HG03175 (cell line): Measurements from ENCODE around the gene UBA1.
"Not testable (repeated sequence)": the region's sequence is repeated elsewhere in the genome, so short reads cannot be mapped to it uniquely, and the experiment has no call there.

Source experiments
- ATAC-seq: cut with Tn5 transposase; IDR thresholded peaks from one replicate; pipeline ENCODE4 v1.9.1; 2021; ENCODE audit warnings: mild to moderate bottlenecking, moderate library complexity; ENCODE audit not compliant: unreplicated experiment

The UBA1 gene

DNA sequence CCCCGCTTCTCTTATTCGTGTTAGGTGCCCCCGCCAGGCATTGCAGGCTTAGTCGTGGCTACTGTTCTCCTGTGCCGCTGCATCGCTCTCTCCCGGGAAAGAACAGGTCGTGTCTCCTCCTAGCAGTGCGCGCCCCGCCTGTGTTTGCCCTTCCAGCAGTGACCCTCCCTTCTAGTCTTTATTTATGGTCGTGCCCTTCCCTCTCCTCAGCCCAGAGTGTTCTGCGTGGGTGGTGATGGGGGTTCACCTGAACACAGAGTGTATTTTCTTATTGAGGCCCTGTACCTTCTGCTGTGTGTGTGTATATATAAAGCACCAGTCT is 54.3 kb downstream of the UBA1 start:
- ATAC-seq: no peak

- no peak for ATAC-seq
Measured at GRCh38 chrX:47248576-47248975, 54.9 kb downstream of the UBA1 start.

DNA sequence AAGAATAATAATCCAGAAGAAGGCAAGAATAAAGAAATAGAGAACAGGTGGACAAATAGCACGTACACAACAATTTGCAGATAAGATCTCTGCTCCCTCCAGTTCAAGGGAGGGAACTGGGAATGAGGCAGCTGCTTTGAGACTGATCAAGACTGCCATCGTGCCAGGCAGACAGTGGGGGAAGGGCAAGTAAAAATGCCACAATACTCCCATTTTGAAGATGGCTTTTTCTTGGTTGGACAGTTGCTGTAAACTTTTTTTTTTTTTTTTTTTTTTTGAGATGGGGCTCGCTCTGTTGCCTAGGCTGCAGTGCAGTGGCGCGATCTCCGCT is 56.4 kb downstream of the UBA1 start:
- no peak for ATAC-seq

- ATAC-seq: not testable (repeated sequence)
Measured at GRCh38 chrX:47257620-47258019, 64.0 kb downstream of the UBA1 start.
